Activated CD8-positive, alpha-beta memory T cell treated with anti-CD3 and anti-CD28 coated beads, Interleukin-2, amount 50 U/mL, for 1 hour (primary cell): Measurements from ENCODE around the gene HOOK2.
A peak's percentile ranks its signal among the peaks of the same experiment; 100 is the strongest.

Source experiments
- DNase-seq: peaks from one replicate; pipeline ENCODE4 v3.0.0-alpha.2; 2020; ENCODE audit errors: extremely low read depth

The HOOK2 gene

GRCh38 chr19:12794196-12794941 lies 19.0 kb upstream of the HOOK2 start:
- DNase-seq: no peak

GRCh38 chr19:12793290-12794195 lies 18.2 kb upstream of the HOOK2 start:
- peak; percentile 87 for DNase-seq

GRCh38 chr19:12792853-12793289 lies 17.5 kb upstream of the HOOK2 start:
- DNase-seq: no peak

GRCh38 chr19:12792051-12792852 lies 16.9 kb upstream of the HOOK2 start:
- DNase-seq: no peak

GRCh38 chr19:12791345-12792050 lies 16.1 kb upstream of the HOOK2 start, which contains the start of gene JUNB:
TSS of gene JUNB (plus strand) at chr19:12791486. CDS start at chr19:12791772, 286 bp downstream.
- peak; percentile 95 for DNase-seq

GRCh38 chr19:12790628-12791344 lies 15.4 kb upstream of the HOOK2 start:
- no peak for DNase-seq

- peak; percentile 86 for DNase-seq
Observed at GRCh38 chr19:12789904-12790619, 14.7 kb upstream of the HOOK2 start.

- no peak for DNase-seq
Observed at GRCh38 chr19:12789098-12789903, 13.9 kb upstream of the HOOK2 start.

GRCh38 chr19:12788682-12789097 lies 13.3 kb upstream of the HOOK2 start:
- DNase-seq: no peak

- no peak for DNase-seq
Observed at GRCh38 chr19:12788042-12788681, 12.8 kb upstream of the HOOK2 start.

GRCh38 chr19:12787458-12787857 lies 12.1 kb upstream of the HOOK2 start:
- DNase-seq: no peak

- DNase-seq: no peak
Observed at GRCh38 chr19:12786952-12787351, 11.6 kb upstream of the HOOK2 start.

GRCh38 chr19:12786141-12786870 lies 11.0 kb upstream of the HOOK2 start:
- DNase-seq: no peak

GRCh38 chr19:12785431-12786031 lies 10.2 kb upstream of the HOOK2 start:
- DNase-seq: no peak

GRCh38 chr19:12784871-12785430 lies 9.6 kb upstream of the HOOK2 start:
- DNase-seq: no peak

- no peak for DNase-seq
Observed at GRCh38 chr19:12784394-12784870, 9.1 kb upstream of the HOOK2 start.

- no peak for DNase-seq
Observed at GRCh38 chr19:12783849-12784393, 8.6 kb upstream of the HOOK2 start.
